CD4-positive, alpha-beta T cell treated with Interleukin-1 beta for 1 hour (primary cell): ENCODE data around the gene SAMD5.

Source experiments
- DNase-seq, 2 donors: peaks; one replicate each; pipeline ENCODE4 v3.0.0-alpha.2; 2020 to 2022

The SAMD5 gene

GRCh38 chr6:147569788-147570187 lies 61.3 kb downstream of the SAMD5 start:
- no peak for DNase-seq

GRCh38 chr6:147570681-147571080 lies 62.2 kb downstream of the SAMD5 start:
- DNase-seq: no peak

GRCh38 chr6:147577488-147577887 lies 69.0 kb downstream of the SAMD5 start:
- no peak for DNase-seq

DNA sequence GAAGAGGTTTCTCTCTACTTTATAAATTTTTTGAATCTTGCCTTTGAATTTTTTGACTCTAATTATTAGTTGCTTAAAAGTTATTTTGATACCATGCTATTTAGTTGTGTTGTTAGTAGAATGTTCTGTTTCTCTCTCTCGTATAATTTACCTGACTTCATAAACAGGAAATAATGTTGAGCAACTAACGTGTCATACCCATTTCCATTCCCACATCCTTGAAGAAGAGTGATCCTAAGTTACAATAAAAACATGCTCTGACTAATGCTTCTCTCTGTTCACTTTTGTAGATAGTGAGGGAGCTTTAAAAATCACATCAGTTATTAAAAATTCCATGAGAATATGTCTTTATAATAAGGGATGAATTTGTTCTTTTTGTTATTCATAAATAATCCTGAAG lies 69.7 kb downstream of the SAMD5 start:
- no peak for DNase-seq

DNA sequence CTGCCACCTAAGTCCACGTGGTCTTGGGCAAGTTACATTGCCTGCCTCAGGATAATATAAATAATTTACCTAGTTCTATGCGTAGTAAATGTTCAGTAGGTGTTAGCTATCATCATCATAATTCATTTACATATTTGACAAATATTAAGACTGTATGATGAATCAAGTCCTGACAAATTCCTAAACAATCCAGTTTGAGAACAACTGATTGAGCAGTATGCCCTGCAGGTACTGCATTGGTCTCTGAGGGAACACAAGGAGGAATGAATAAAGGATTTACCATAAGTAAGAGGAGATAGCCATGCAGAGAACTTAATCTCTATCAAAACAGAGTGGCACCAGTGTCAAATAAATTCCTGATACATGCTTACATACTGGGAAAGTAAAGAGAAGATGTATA lies 70.4 kb downstream of the SAMD5 start:
- DNase-seq: no peak

DNA sequence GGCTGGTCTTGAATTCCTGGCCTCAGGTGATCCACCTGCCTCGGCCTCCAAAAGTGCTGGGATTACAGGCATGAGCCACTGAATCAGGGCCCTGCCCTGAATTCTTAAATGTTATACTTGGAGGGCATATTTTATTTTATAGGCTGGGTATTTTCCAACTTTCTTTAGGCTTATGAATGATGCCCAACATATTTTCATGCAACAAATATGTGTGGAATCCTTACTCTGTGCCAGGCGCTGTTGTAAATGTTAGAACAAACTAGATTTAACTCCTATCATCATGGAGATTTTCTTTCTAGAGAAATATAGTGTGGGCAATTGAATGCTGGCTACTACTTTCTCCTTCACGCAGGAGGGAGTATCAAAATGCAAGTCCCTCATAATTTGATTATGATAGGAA lies 71.2 kb downstream of the SAMD5 start:
- DNase-seq: no peak

DNA sequence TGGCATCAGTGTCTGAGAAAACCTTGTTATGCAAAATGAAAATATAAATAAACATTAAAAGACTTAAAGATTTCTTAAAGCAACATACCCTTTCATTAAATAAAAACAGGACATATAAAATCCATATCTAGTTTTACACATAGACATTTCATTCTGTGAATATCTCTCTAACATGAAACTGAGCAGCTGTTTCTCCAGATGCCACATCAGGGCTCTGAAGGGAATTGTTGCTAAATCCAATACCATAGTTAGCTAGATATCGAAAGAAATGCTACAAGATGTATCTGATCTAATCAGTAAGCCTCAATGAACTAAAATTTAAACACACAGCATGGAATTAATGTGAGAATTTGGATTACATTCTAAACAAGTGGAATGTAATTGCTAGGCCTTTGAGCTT lies 74.5 kb downstream of the SAMD5 start:
- no peak for DNase-seq

- no peak for DNase-seq
Measured at GRCh38 chr6:147585256-147585655, 76.8 kb downstream of the SAMD5 start.

GRCh38 chr6:147586044-147586443 lies 77.6 kb downstream of the SAMD5 start:
- no peak for DNase-seq

GRCh38 chr6:147587907-147588306 lies 79.4 kb downstream of the SAMD5 start:
- no peak for DNase-seq

DNA sequence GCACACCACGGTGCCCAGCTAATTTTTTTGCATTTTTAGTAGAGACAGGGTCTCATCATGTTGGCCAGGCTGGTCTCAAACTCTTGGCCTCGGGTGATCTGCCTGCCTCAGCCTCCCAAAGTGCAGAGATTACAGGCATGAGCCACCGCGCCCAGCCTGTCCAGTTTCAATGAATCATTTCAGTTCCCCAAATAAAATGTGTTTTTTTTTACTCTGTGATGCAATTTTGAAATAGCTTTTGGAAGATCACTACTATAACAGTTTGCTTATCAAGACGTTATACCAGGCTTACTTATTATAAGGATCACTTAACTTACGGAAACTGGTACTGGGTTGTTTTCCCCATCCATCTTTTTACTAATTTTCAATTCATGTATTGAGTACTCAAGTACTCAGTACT lies 80.0 kb downstream of the SAMD5 start:
- DNase-seq: no peak

- no peak for DNase-seq
Measured at GRCh38 chr6:147589739-147590250, 81.3 kb downstream of the SAMD5 start.

DNA sequence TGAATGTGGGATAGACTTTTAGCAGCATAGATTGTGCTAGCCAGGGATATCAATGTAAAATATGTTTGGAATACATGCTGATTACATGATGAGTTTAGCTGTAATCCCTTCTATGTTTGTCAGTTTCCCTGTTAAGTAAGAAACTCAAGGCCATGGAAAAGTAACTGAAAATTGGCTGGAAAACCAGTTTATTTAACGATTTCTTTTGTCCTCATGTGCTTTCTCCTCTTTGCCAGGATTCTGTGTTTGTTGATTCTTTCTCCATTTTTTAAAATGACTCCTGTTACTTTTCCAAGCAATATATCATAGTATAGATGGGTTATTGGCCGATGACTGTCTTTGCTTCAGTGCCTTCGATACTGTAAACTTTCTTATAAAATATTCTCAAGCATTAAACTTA lies 87.5 kb downstream of the SAMD5 start:
- DNase-seq: no peak

GRCh38 chr6:147603392-147604081 lies 95.0 kb downstream of the SAMD5 start:
- no peak for DNase-seq

DNA sequence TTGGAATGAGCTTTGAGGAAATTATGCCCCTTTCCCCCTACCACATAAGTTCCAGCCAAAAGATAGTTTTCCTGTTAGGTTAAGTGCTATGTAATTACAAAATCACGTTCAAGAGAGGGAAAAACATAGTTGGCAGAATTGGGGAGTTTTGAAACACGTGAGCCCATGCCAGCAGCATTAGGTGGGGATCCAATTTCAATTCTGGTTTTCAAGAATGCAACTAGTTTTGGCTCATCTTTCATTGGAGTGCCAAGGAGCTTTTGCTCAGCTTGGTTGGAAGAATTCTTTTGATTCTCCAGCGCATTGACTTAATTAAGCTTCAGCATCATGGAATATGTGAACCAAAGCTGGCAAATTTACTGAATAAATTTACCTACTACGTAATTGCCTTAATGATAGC lies 95.9 kb downstream of the SAMD5 start:
- DNase-seq: no peak

DNA sequence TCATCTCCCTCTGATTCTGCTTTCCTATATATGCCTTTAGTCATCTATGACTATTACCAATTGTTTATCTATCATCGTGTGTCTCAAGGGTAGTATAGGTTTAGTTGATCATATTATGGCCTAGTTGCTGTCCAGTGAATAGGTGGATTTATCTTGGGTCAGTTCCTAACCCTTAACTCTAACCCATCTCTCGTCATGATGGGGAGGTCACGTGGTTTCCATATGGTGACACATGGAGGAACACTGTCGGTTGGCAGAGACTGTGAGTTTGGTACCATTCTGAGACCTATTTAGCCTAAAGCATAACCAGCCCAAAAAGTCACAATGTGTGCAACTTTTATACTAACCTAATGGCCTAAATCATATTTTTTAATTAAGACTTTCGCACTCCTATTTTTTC lies 103.5 kb downstream of the SAMD5 start:
- DNase-seq: no peak

GRCh38 chr6:147614501-147614900 lies 106.0 kb downstream of the SAMD5 start:
- no peak for DNase-seq

GRCh38 chr6:147615659-147616456 lies 107.4 kb downstream of the SAMD5 start:
- DNase-seq: no peak

DNA sequence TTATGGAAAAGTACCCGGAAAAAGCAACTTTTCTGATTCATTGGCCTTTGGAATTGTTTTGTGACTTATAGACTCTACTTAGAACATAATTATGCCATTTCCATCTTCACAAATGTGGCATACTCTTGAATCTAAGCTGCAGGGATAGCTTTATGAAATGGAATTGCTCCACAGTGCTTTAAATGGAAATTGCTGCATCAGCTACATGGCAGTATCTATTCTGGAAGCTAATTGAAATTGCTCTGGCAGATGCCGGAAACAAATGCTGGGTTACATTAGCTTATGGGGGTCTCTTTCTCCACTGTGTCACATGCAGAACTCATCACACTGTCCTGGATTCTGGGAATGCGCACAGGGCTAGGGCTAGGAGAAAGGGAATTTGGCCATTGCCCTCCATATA lies 108.9 kb downstream of the SAMD5 start:
- DNase-seq: no peak

DNA sequence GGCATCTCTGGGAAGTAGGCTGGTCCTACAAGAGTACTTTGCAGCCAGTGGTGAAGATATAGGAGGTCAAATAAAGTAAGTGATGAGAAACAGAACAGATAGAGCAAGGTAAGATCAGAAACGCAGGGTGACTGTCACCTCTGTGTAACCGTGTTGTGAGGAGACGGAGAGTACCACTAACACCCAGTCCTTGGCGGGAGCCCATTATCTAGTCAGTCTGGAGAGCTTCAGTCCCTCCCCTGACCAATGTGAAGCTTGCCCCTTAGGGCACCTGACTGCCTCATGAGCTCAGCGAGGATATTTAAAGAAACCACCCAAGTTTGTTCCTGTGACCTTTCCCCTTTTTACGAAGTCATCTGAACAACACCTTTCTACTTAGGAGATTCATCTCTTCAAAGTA lies 110.0 kb downstream of the SAMD5 start:
- DNase-seq: no peak

GRCh38 chr6:147618927-147619326 lies 110.4 kb downstream of the SAMD5 start:
- DNase-seq: no peak
